Upper lobe of left lung (tissue), 4 donors: ENCODE measurements around the gene ACTR3C.

ENCODE experiments used
- CTCF ChIP-seq, 6 experiments: fragments of 450-650 bp in 4 of 6; fragments of 200-600 bp in 2 of 6; sonication (generic) in 2 of 6; IDR thresholded peaks; one replicate each; pipeline ENCODE4 v1.5.1; 2016 to 2019; ENCODE audit warnings: antibody characterized with exemption in 6 of 6
- EP300 ChIP-seq, 4 donors: sonication (generic); formaldehyde crosslinking; IDR thresholded peaks; one replicate each; pipeline ENCODE4 v1.5.1; 2017; ENCODE audit warnings: antibody characterized with exemption in 4 of 4, control low read depth in 2 of 4
- POLR2AphosphoS5 ChIP-seq, 2 donors: sonication (generic); formaldehyde crosslinking; IDR thresholded peaks; one replicate each; pipeline ENCODE4 v1.5.1; 2017; ENCODE audit warnings: antibody characterized with exemption in 2 of 2

- TF ChIP-seq CTCF (IDR thresholded peaks at IDR 0.05): no peak
- no peak for TF ChIP-seq POLR2AphosphoS5 (IDR thresholded peaks at IDR 0.05)
- no peak for TF ChIP-seq EP300 (IDR thresholded peaks at IDR 0.05)
Measured at GRCh38 chr7:150308575-150308974, 14.8 kb downstream of the ACTR3C start.
